GM18526 (cell line): ENCODE measurements around the gene MEIS1.

Source experiments
- POLR2A ChIP-seq: IDR thresholded peaks from 3 replicates; pipeline ENCODE4 v1.6.1; 2011; ENCODE audit not compliant: insufficient read length; ENCODE audit errors: extremely low read depth

The MEIS1 gene

DNA sequence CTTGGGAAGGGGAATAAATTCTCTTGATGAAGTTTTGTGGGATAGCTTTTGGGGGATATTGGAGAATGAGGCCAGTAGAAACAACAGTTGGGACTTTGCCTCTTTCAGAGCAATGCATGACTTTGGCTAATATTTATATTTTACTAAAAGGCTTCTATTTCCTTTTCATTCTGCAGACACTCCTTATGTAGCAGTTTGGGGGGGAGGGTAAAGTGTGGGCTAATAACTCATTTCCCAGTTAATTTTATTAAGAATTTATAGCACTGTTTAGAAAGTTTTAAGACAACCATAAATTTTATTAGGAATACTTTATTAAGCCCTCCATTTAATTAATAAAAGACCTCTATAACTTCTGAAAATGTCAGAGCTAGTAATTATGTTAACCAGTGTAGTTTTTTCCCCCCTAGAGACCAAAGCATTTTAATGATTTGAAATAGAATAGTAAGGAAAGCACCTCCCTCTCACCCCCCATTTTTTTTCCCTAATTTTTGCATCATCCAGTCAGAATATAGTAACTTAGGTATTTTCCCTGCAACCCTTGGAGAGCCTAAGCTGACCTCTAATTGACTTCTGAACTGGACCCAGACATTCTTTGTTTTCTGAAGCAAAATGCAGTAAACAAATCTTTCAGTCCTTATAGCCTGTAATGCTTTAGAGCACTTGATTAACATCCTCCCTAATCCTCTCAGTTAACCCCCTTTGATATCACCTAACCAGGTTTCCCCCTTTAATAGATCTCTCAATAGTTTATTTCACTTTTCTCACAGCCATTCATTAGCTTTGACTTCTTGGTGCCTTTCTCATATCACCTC is 5.0 kb upstream of the MEIS1 start:
- TF ChIP-seq POLR2A = no peak

DNA sequence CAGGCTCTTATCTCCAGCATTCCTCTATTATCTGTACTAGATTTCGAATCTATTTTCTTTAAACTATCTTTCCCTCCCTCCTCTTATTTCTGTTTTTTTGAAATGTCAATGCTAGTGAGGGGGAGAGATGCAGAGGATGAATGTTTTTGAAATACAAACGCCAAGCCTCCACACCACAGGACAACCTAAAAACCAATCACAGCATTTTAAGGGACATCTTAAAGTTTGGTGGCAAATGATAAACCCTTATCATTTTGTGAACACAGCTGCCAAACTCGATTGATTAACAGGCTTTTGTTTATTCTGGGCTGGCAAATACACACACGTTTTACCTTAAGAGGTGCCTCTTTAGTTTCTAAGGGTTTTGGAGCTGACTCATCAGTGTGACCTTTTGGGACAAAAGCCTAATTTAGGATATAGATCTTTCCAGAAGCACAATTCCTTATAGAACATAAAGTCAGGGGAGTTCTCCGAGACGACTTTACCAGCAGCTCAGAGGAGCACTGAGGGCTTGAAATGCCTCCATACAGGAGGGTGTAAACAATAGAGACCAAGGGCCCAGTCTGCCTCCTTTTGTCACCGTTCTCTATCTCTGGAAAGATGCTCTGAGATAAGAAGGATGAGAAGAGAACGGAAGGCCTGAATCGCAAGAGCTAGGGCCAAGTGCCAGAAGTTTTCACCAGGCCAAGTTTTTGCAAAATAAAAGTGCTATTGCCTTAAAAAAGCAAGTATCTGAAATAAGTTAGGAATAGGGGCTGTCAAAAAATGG is 4.2 kb upstream of the MEIS1 start:
- TF ChIP-seq POLR2A = no peak

DNA sequence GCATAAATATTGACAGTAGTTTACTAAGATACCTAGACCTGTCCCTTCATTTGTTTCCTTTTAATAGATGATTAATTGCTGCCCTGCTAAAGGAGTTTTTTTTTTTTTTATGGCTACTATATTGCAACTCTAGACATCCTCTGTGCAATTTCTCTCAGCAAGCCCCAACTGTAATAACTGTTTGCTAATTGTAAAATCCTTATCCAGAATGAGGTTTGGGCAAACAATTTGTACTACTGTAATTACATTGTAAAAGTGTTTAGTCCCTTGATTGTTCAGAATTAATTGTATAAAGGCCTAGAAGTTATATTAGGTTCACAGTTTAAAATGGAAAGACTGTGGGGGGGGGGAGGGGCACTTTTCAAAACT is 3.7 kb upstream of the MEIS1 start:
- TF ChIP-seq POLR2A = no peak

GRCh38 chr2:66431846-66432587 is 2.9 kb upstream of the MEIS1 start:
- TF ChIP-seq POLR2A = no peak

DNA sequence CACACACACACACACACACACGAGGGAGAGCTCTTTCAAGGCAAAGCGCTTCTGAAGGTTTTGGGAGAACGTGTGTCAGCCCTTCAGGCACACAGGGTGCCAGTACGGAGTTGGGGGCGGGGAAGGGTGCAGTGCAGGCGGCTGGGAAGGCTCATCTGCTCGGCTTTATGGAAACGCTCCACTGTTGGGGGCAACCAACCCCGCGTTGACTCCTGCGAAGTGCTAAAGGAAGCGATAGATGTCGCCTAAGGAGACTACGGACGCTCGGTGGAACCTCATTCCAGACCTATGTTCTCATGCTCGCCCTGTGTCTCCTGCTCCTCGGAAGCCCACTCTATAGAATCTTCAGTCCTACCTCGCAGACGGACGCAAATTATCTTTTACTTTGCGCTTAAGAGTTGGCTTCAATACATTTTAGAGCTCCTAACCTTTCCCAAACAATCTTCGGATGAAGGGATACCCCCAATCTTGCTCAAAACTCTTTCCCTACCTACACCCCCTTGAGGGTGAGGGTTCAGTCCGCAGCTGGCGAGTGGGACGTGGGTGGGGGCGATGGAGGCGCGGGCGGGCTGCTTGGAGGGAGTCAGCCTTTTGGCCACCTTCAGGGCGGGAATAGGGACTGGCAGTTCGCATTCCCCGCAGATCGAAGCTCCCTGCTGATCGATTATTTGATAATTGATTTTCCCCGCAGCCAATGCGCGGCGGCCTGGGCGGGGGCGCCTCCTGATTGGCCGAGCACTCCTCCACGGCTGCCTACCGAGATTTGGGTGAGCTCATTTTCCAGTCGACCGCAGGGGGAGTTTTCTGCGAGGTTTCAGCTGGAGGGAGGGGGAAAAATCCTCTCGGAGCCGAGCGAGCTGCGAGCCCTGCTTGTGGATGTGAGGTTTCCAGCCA is 1.9 kb upstream of the MEIS1 start:
- TF ChIP-seq POLR2A = no peak

DNA sequence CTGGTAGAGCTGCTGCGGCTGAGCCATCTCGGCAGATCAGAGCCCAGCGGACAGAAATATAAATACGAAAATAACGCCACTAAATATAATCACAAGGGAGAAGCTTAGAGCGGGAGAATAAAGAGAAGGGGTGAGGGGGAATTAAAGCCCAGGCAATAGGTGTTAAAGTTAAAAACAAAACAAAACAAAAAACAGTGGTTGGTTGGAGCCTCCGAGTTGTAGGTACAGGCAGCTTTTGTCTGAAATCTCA is 1.3 kb upstream of the MEIS1 start:
- no peak for TF ChIP-seq POLR2A

- no peak for TF ChIP-seq POLR2A
Measured at GRCh38 chr2:66433945-66434678, 813 bp upstream of the MEIS1 start.

GRCh38 chr2:66435549-66435875 is 587 bp downstream of the MEIS1 start:
- TF ChIP-seq POLR2A = no peak

- TF ChIP-seq POLR2A = no peak
Measured at GRCh38 chr2:66435963-66436362, 1.0 kb downstream of the MEIS1 start.

- TF ChIP-seq POLR2A = no peak
Measured at GRCh38 chr2:66436581-66437001, 1.7 kb downstream of the MEIS1 start.

DNA sequence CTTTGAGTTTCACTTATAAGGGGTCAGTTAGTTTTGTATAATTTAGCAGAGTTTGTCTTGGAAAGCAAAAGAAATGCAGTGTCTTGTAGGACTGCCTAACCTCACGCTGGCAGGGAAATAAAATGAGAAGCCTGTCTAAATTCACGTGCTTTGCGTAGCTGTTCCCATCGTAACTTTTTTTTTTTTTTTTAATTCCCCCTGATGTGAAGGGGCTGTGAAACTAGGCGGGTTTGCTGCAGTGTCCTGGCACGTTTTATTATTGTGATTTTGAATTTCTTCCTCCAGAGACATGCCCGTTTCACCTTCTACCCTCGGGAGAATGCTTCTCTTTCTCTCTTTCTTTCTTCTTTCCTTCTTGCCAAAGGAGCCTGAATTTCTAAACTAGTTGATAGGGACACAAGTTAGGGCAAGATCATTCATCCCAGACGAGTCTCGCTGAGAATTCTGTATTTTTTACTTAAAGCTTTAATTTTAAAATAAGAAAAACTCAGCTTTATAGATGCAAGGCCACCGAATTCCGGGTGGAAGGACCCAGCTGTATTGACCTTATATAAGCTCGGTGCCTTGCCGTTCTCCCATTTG is 2.3 kb downstream of the MEIS1 start:
- no peak for TF ChIP-seq POLR2A

- TF ChIP-seq POLR2A = no peak
Measured at GRCh38 chr2:66437691-66438497, 3.0 kb downstream of the MEIS1 start.

GRCh38 chr2:66438498-66438833 is 3.5 kb downstream of the MEIS1 start:
- TF ChIP-seq POLR2A = no peak
